Heart right ventricle (tissue), 12 donors: ENCODE data around the gene ALDH1A3. TPM values are rescaled to one million over a fixed set of nuclear protein-coding genes. Genes with fewer than 3 reads are reported as not detected.

ENCODE experiments used
- polyA plus RNA-seq, 2 donors: library from polyadenylated mRNA; stranded (reverse); fragments of 200-250 nt; gene quantifications; one replicate each; pipeline ENCODE4 v1.2.3, GENCODE V29; 2013
- total RNA-seq, 10 donors: library from RNA; stranded (reverse); fragmentation: NEBNext Ultra II Directional in 3 of 10; extraction: Animal tissue kit (Norgen Biotek cat#: 25700) in 3 of 10; gene quantifications; one replicate each; pipeline versions ENCODE4 v1.2.1 to v1.2.4, GENCODE V29; 2021 to 2023
- donor health status: ischemic (EF 13 %, LVEDD 7.1; RV severe dilation, severe dysfunction).
- donor health status: healthy with polysubstance abuse.
- donor health status: DM: no; HTN: yes; CAD: no.
- donor health status: DM: no; HTN: no; CAD: no.
- donor health status: ischemic (EF 25% LVEDD 6.9; RV normal size, moderate dysfunction).
- donor health status: ischemic (EF 25% LVEDD 5.7; RV mildly dilated, moderate dysfunction).
- donor health status: healthy.
- donor health status: nonischemic (EF 11% LVEDD 7.7; RV severe dilation, severe dysfunction).
- donor health status: DM: yes; HTN: yes; CAD: no.
- donor health status: PGD.
- donor health status: ischemic (EF 29% LVEDD 5.4; RV normal size, mild dysfunction).
- donor health status: nonischemic (EF 23%, LVEDD 6.1; RV moderate dilation, normal function).

ALDH1A3 gene
- total and polyA plus RNA-seq, 12 donors = 0.96 to 24.9 (median 2.3) TPM

Other genes starting within 250 kb of the ALDH1A3 start
- 1 to 10 TPM; 1.5 to 8.1 (median 2.0) TPM for gene LRRK1, start 39.5 kb downstream of the ALDH1A3 start, total RNA-seq
- 1 to 10 TPM; 1.8 to 1.9 TPM for gene LRRK1, start 39.5 kb downstream of the ALDH1A3 start, polyA plus RNA-seq